H1 (cell line): ENCODE measurements around the gene SLC37A2. TPM values are rescaled to one million over a fixed set of nuclear protein-coding genes. Genes with fewer than 3 reads are reported as not detected.

Experiments
- CTCF ChIA-PET: fragments of 300-600 bp; sonication (Branson Sonifier 250); formaldehyde crosslinking; loops from one replicate; lab custom pipeline; 2021; ENCODE audit not compliant: partially characterized antibody; lab: Charles Lee
- POLR2A ChIA-PET: fragments of 300-600 bp; sonication (Branson Sonifier 250); formaldehyde crosslinking; loops from one replicate; lab custom pipeline; 2021; ENCODE audit warnings: inconsistent platforms; ENCODE audit not compliant: partially characterized antibody; lab: Charles Lee
- DNase-seq, 2 experiments: peaks; one replicate each; pipeline versions ENCODE4 v3.0.0 to v3.0.0-alpha.2; 2010 to 2022; ENCODE audit warnings: low spot score in 2 of 2, low read depth in 1 of 2, mixed read lengths in 1 of 2
- FAIRE-seq: peaks from 2 replicates; lab custom pipeline; 2011; peaks lifted over from hg19 to GRCh38; lab: Jason Lieb, UNC
- H2AFZ ChIP-seq: 2 replicates; pipeline ENCODE4 v1.8.1; 2012; ENCODE audit warnings: low read length, inconsistent platforms
- H2AK5ac ChIP-seq: 2 replicates; pipeline ENCODE4 v1.6.1; 2013; ENCODE audit warnings: low read depth, low read length
- H2BK120ac ChIP-seq: replicated peaks from 2 replicates; pipeline ENCODE3; 2013; ENCODE audit warnings: low read depth, low read length, inconsistent platforms
- H2BK12ac ChIP-seq: 2 replicates; pipeline ENCODE4 v1.6.1; 2013; ENCODE audit warnings: low read depth, low read length
- H2BK15ac ChIP-seq: 2 replicates; pipeline ENCODE4 v1.6.1; 2013; ENCODE audit warnings: low read length
- H2BK20ac ChIP-seq: 2 replicates; pipeline ENCODE4 v1.6.1; 2013; ENCODE audit warnings: low read length
- H2BK5ac ChIP-seq: 2 replicates; pipeline ENCODE4 v1.6.1; 2013; ENCODE audit warnings: low read depth, low read length
- H3K14ac ChIP-seq: 2 replicates; pipeline ENCODE4 v1.6.1; 2013; ENCODE audit warnings: inconsistent platforms; ENCODE audit not compliant: insufficient read length
- H3K18ac ChIP-seq: 2 replicates; pipeline ENCODE4 v1.6.1; 2013; ENCODE audit warnings: low read length; ENCODE audit errors: extremely low read depth
- H3K23ac ChIP-seq: 2 replicates; pipeline ENCODE4 v1.6.1; 2013; ENCODE audit warnings: inconsistent platforms; ENCODE audit not compliant: insufficient read length
- H3K23me2 ChIP-seq: 2 replicates; pipeline ENCODE4 v1.6.1; 2013; ENCODE audit warnings: low read depth, low read length
- H3K27ac ChIP-seq: 2 replicates; pipeline ENCODE4 v1.6.1; 2011; ENCODE audit warnings: low read depth, low read length, inconsistent platforms
- H3K27me3 ChIP-seq, 4 experiments: replicated peaks in 1 of 4; 1 replicate in 1 of 4; 2 replicates in 3 of 4; pipeline versions ENCODE4 v1.6.1 to v1.8.1; 2011 to 2013; ENCODE audit warnings: low read length in 3 of 4, mild to moderate bottlenecking in 3 of 4, inconsistent platforms in 2 of 4, mixed read lengths in 2 of 4, moderate library complexity in 1 of 4; ENCODE audit not compliant: control insufficient read depth in 3 of 4, insufficient read depth in 3 of 4; ENCODE audit errors: extremely low read depth in 1 of 4
- H3K36me3 ChIP-seq, 4 experiments: 2 replicates each; pipeline versions ENCODE4 v1.6.1 to v1.8.1; 2011 to 2013; ENCODE audit warnings: mild to moderate bottlenecking in 4 of 4, low read length in 3 of 4, moderate library complexity in 2 of 4, control low read depth in 1 of 4, inconsistent platforms in 1 of 4; ENCODE audit not compliant: insufficient read depth in 4 of 4, control insufficient read depth in 2 of 4
- H3K4ac ChIP-seq: replicated peaks from 2 replicates; pipeline ENCODE3; 2013; ENCODE audit warnings: low read length, low read depth, mixed read lengths, inconsistent platforms; ENCODE audit not compliant: insufficient read length
- H3K4me1 ChIP-seq, 4 experiments: replicated peaks in 1 of 4; 1 replicate in 1 of 4; 2 replicates in 3 of 4; pipeline versions ENCODE4 v1.6.1 to v1.8.1; 2011 to 2013; ENCODE audit warnings: low read length in 3 of 4, inconsistent platforms in 2 of 4, mixed read lengths in 1 of 4; ENCODE audit not compliant: insufficient read depth in 4 of 4, control insufficient read depth in 3 of 4
- H3K4me2 ChIP-seq, 2 experiments: 2 replicates each; pipeline versions ENCODE4 v1.6.1 to v1.8.1; 2011 to 2013; ENCODE audit warnings: low read depth in 2 of 2, low read length in 2 of 2, control low read depth in 1 of 2, inconsistent platforms in 1 of 2, mild to moderate bottlenecking in 1 of 2; ENCODE audit not compliant: insufficient read depth in 1 of 2
- H3K4me3 ChIP-seq, 4 experiments: fragments of 200-600, 300-600 bp in 1 of 4; sonication (generic), shearing (Covaris generic), sonication (Bioruptor Twin) in 1 of 4; 2 replicates each; pipeline versions ENCODE4 v1.5.1 to v1.8.1; 2011 to 2016; ENCODE audit warnings: low read length in 4 of 4, low read depth in 3 of 4, control low read depth in 2 of 4, inconsistent platforms in 2 of 4, mild to moderate bottlenecking in 2 of 4, mixed read lengths in 1 of 4, moderate library complexity in 1 of 4; ENCODE audit not compliant: insufficient read depth in 2 of 4; ENCODE audit errors: extremely low read depth in 1 of 4
- H3K56ac ChIP-seq: replicated peaks from 2 replicates; pipeline ENCODE3; 2013; ENCODE audit warnings: low read depth, mild to moderate bottlenecking, mixed read lengths, low read length, inconsistent platforms; ENCODE audit not compliant: insufficient read length
- H3K79me1 ChIP-seq: 2 replicates; pipeline ENCODE4 v1.6.1; 2013; ENCODE audit warnings: low read depth, low read length, control low read depth
- H3K79me2 ChIP-seq, 2 experiments: 2 replicates each; pipeline versions ENCODE4 v1.6.1 to v1.8.1; 2012 to 2013; ENCODE audit warnings: low read length in 2 of 2, mild to moderate bottlenecking in 2 of 2, inconsistent platforms in 1 of 2; ENCODE audit not compliant: insufficient read depth in 2 of 2, control insufficient read depth in 1 of 2
- H3K9ac ChIP-seq, 4 experiments: replicated peaks in 1 of 4; 1 replicate in 1 of 4; 2 replicates in 3 of 4; pipeline versions ENCODE4 v1.6.1 to v1.8.1; 2011 to 2013; ENCODE audit warnings: low read depth in 3 of 4, low read length in 3 of 4, control low read depth in 2 of 4, mild to moderate bottlenecking in 2 of 4, moderate library complexity in 2 of 4, inconsistent platforms in 1 of 4; ENCODE audit errors: extremely low read depth in 1 of 4
- H3K9me3 ChIP-seq, 2 experiments: 2 replicates each; pipeline versions ENCODE4 v1.6.1 to v1.8.1; 2012 to 2013; ENCODE audit warnings: mild to moderate bottlenecking in 2 of 2, moderate library complexity in 2 of 2, control low read depth in 1 of 2, inconsistent platforms in 1 of 2, low read depth in 1 of 2, low read length in 1 of 2, mixed read lengths in 1 of 2; ENCODE audit not compliant: insufficient read depth in 2 of 2
- H4K20me1 ChIP-seq, 2 experiments: replicated peaks in 1 of 2; 2 replicates each; pipeline versions ENCODE3 to v1.8.1; 2011 to 2013; ENCODE audit warnings: inconsistent platforms in 2 of 2, low read length in 2 of 2, mild to moderate bottlenecking in 1 of 2; ENCODE audit not compliant: insufficient read depth in 2 of 2, control insufficient read depth in 1 of 2
- H4K5ac ChIP-seq: 2 replicates; pipeline ENCODE4 v1.6.1; 2013; ENCODE audit warnings: low read length, low read depth, mixed read lengths, inconsistent platforms; ENCODE audit not compliant: insufficient read length
- H4K8ac ChIP-seq: 2 replicates; pipeline ENCODE4 v1.8.0; 2013; ENCODE audit warnings: mild to moderate bottlenecking, moderate library complexity, low read length, inconsistent platforms; ENCODE audit not compliant: insufficient read depth; ENCODE audit errors: extremely low read depth
- H4K91ac ChIP-seq: replicated peaks from 2 replicates; pipeline ENCODE3; 2013; ENCODE audit warnings: low read length, mixed read lengths, inconsistent platforms; ENCODE audit not compliant: insufficient read length
- BACH1 ChIP-seq: IDR thresholded peaks from 2 replicates; pipeline ENCODE4 v1.6.1; 2012; ENCODE audit warnings: low read length, improper control_type of control experiment
- BRCA1 ChIP-seq: IDR thresholded peaks from 2 replicates; pipeline ENCODE4 v1.6.1; 2012; ENCODE audit warnings: low read depth, low read length, improper control_type of control experiment
- CREB1 ChIP-seq: IDR thresholded peaks from 2 replicates; pipeline ENCODE4 v1.6.1; 2012; ENCODE audit warnings: inconsistent platforms
- EGR1 ChIP-seq: IDR thresholded peaks from 2 replicates; pipeline ENCODE4 v1.6.1; 2011; ENCODE audit warnings: low read depth, low read length, borderline replicate concordance
- EP300 ChIP-seq, 2 experiments: IDR thresholded peaks; 1 replicate in 1 of 2; 2 replicates in 1 of 2; pipeline ENCODE4 v1.6.1; 2011 to 2012; ENCODE audit warnings: low read depth in 2 of 2, low read length in 2 of 2, mild to moderate bottlenecking in 2 of 2, borderline replicate concordance in 1 of 2, inconsistent platforms in 1 of 2, moderate library complexity in 1 of 2
- GTF2F1 ChIP-seq: IDR thresholded peaks from 2 replicates; pipeline ENCODE4 v1.6.1; 2012; ENCODE audit warnings: low read depth, low read length, improper control_type of control experiment, borderline replicate concordance
- KDM5A ChIP-seq: fragments of 200-600 bp; IDR thresholded peaks from 2 replicates; pipeline ENCODE4 v1.7.1; 2012; ENCODE audit warnings: mild to moderate bottlenecking, low read length, inconsistent platforms, mixed read lengths
- NANOG ChIP-seq: IDR thresholded peaks from 2 replicates; pipeline ENCODE4 v1.6.1; 2011; ENCODE audit warnings: low read length, low read depth, mild to moderate bottlenecking, inconsistent platforms; ENCODE audit not compliant: insufficient read depth, poor library complexity, severe bottlenecking
- POLR2A ChIP-seq, 2 experiments: IDR thresholded peaks; 1 replicate in 1 of 2; 2 replicates in 1 of 2; pipeline ENCODE4 v1.6.1; 2011; ENCODE audit warnings: low read depth in 2 of 2, low read length in 2 of 2, mild to moderate bottlenecking in 2 of 2; ENCODE audit errors: control extremely low read depth in 1 of 2
- RNF2 ChIP-seq: fragments of 200-900, 300-1000 bp; sonication (generic); IDR thresholded peaks from 2 replicates; pipeline ENCODE4 v1.7.1; 2016; ENCODE audit warnings: borderline replicate concordance, low read depth, mild to moderate bottlenecking, antibody characterized with exemption, low read length; ENCODE audit not compliant: poor library complexity, severe bottlenecking; ENCODE audit errors: missing control alignments
- SIX5 ChIP-seq: IDR thresholded peaks from 2 replicates; pipeline ENCODE4 v1.6.1; 2011; ENCODE audit warnings: mild to moderate bottlenecking, low read depth, low read length
- SP2 ChIP-seq: IDR thresholded peaks from 2 replicates; pipeline ENCODE4 v1.6.1; 2012; ENCODE audit warnings: mild to moderate bottlenecking, low read length, inconsistent platforms
- TEAD4 ChIP-seq: IDR thresholded peaks from 2 replicates; pipeline ENCODE4 v1.6.1; 2012; ENCODE audit warnings: low read depth, low read length, inconsistent platforms, mixed read lengths
- WGBS, 2 experiments: shearing (Covaris generic) in 1 of 2; methylation state at CpG; one replicate each; pipeline versions ENCODE4 v1.1.6 to v1.1.7; 2013 to 2015; ENCODE audit warnings: low lambda C conversion rate in 2 of 2, mixed read lengths in 2 of 2, inconsistent platforms in 1 of 2, low coverage in 1 of 2, missing lambda C conversion rate in 1 of 2; ENCODE audit not compliant: insufficient replicate concordance in 2 of 2, insufficient coverage in 1 of 2, insufficient read length in 1 of 2; ENCODE audit errors: extremely low coverage in 1 of 2, missing lambda C conversion rate in 1 of 2; 5-methylcytosine and 5-hydroxymethylcytosine counted together
- polyA plus RNA-seq, 7 experiments: library from polyadenylated mRNA; depleted of rRNA in 3 of 7; stranded (reverse) in 5 of 7; unstranded in 2 of 7; fragments of >200 nt in 5 of 7; fragments of 200-250 nt in 2 of 7; gene quantifications; 1 replicate in 5 of 7; 2 replicates in 1 of 7; 4 replicates in 1 of 7; pipeline versions ENCODE4 v1.2.1 to v1.2.3, GENCODE V29; 2011 to 2013; ENCODE audit warnings: missing spikeins in 2 of 7, mixed read lengths in 2 of 7
- total RNA-seq: library from RNA; stranded (reverse); fragmentation: NEBNext Ultra II Directional; extraction: Animal tissue kit (Norgen Biotek cat#: 25700); gene quantifications from 2 replicates; pipeline ENCODE4 v1.2.1, GENCODE V29; 2021
- TF ChIP-seq, protein P1 (sequence below): IDR thresholded peaks from 2 replicates; pipeline ENCODE4 v1.6.1; 2012; ENCODE audit warnings: low read length, inconsistent platforms

Gene SLC37A2
- total and polyA plus RNA-seq, 2 of the 8 experiments (the other 6 are each of a cell fraction or from before 2014, with no cell fraction given) = 1.3 to 1.9 TPM

DNA sequence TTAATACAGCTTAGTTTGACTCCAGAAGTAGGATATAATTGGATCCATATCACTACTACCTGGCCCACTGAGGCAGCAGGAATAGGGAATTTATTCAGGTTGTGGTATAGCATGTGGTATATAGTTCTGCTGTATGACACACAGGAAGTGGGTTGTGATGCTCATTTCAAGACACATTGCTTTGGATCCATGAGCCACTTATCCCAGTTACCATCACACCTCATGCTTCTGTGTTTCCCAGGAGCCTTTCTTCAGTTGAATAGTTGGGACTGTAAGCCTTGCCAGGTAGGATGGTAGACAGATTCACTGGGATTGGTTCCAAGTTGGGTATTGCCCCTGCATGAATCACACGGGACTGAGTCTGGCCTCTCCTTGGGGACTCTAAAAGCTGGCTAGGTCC, 9.9 kb upstream of the SLC37A2 start:
- no peak overlapping the region for H3K27ac ChIP-seq
- H3K4me1 ChIP-seq = no peaks in the 10 kb centered on the region
- H2BK20ac ChIP-seq = no peak overlapping the region
- no peak overlapping the region for H3K4me3 ChIP-seq
- no peak overlapping the region for H4K8ac ChIP-seq
- H2BK12ac ChIP-seq = no peak overlapping the region
- no peak overlapping the region for H3K18ac ChIP-seq
- H3K9ac ChIP-seq = no peak overlapping the region
- no peaks in the 10 kb centered on the region for H3K27me3 ChIP-seq
- DNase-seq (no peak), FAIRE-seq (no peak)
- no peak overlapping the region for H2BK15ac ChIP-seq
- H3K4me2 ChIP-seq = no peak overlapping the region
- POLR2A ChIA-PET = no interaction called here
- no peak overlapping the region for H2BK120ac ChIP-seq
- H3K14ac ChIP-seq = no peak overlapping the region
- H4K91ac ChIP-seq = no peak overlapping the region
- H3K79me2 ChIP-seq = no peaks in the 10 kb centered on the region
- H4K5ac ChIP-seq = no peak overlapping the region
- H3K9me3 ChIP-seq = no peaks in the 10 kb centered on the region
- 71% methylated on average over 1 of the region's 1 CpG; no CpG with 5 or more reads in 1 of the 2 experiments for WGBS, 2 experiments
- H3K4ac ChIP-seq = no peak overlapping the region
- no peaks in the 10 kb centered on the region for H4K20me1 ChIP-seq
- H3K36me3 ChIP-seq = no peaks in the 10 kb centered on the region
- no peak overlapping the region for H2BK5ac ChIP-seq
- H2AK5ac ChIP-seq = no peak overlapping the region
- H3K23ac ChIP-seq = no peak overlapping the region
- H2AFZ ChIP-seq = no peak overlapping the region
- H3K23me2 ChIP-seq = no peaks in the 10 kb centered on the region
- CTCF ChIA-PET = interaction anchor here (0.9 to 1.3 kb wide), 6 partner anchors 8 to 118 kb away, joined by 3 to 5 read pairs (median 3); partner anchors contain the start of gene SLC37A2
- no peaks in the 10 kb centered on the region for H3K79me1 ChIP-seq
- H3K56ac ChIP-seq = no peak overlapping the region
- TF ChIP-seq BRCA1 (no peak), RNF2 (no peak), GTF2F1 (no peak), EP300 (IDR thresholded peaks at IDR 0.05; ENCODE audit: borderline replicate concordance in 1 of 2, low read depth in 2 of 2, low read length in 2 of 2) (no peak), SIX5 (no peak), CREB1 (no peak), EGR1 (no peak), NANOG (no peak), SP2 (no peak), TEAD4 (no peak), BACH1 (no peak), KDM5A (no peak), POLR2A (IDR thresholded peaks at IDR 0.05; ENCODE audit: control extremely low read depth in 1 of 2, low read depth in 2 of 2, low read length in 2 of 2) (no peak)
- TF ChIP-seq, protein P1, sequence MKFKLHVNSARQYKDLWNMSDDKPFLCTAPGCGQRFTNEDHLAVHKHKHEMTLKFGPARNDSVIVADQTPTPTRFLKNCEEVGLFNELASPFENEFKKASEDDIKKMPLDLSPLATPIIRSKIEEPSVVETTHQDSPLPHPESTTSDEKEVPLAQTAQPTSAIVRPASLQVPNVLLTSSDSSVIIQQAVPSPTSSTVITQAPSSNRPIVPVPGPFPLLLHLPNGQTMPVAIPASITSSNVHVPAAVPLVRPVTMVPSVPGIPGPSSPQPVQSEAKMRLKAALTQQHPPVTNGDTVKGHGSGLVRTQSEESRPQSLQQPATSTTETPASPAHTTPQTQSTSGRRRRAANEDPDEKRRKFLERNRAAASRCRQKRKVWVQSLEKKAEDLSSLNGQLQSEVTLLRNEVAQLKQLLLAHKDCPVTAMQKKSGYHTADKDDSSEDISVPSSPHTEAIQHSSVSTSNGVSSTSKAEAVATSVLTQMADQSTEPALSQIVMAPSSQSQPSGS = no peak
